Gastrocnemius medialis (tissue), 4 donors: ENCODE data around the gene SEC61B.

Experiments used
- CTCF ChIP-seq, 5 experiments: fragments of 450-650 bp in 3 of 5; fragments of 200-600 bp in 2 of 5; sonication (generic) in 2 of 5; IDR thresholded peaks in 4 of 5; conservative IDR thresholded peaks in 1 of 5; 1 replicate in 4 of 5; 2 replicates in 1 of 5; pipeline ENCODE4 v1.5.1; 2016 to 2019; ENCODE audit warnings: antibody characterized with exemption in 5 of 5, mild to moderate bottlenecking in 3 of 5, moderate library complexity in 3 of 5
- POLR2A ChIP-seq, 2 donors: fragments of 450-650 bp; IDR thresholded peaks; one replicate each; pipeline ENCODE4 v1.6.1; 2017; ENCODE audit warnings: antibody characterized with exemption in 2 of 2, mild to moderate bottlenecking in 2 of 2, moderate library complexity in 2 of 2

- TF ChIP-seq POLR2A (IDR thresholded peaks at IDR 0.05) (no peak), CTCF (IDR thresholded peaks at IDR 0.05 in 4 of 5, conservative IDR thresholded peaks at IDR 0.05 in 1 of 5) (no peak)
Measured at GRCh38 chr9:99234618-99235017, 12.5 kb downstream of the SEC61B start.
